GM12891 (cell line): ENCODE data around the gene PTPRO.

ENCODE experiments used
- PAX5 ChIP-seq: IDR thresholded peaks from 2 replicates; pipeline ENCODE4 v1.6.1; 2011; ENCODE audit warnings: low read length, moderate library complexity, mild to moderate bottlenecking; ENCODE audit not compliant: insufficient read depth, severe bottlenecking
- POLR2A ChIP-seq: IDR thresholded peaks from 2 replicates; pipeline ENCODE4 v1.6.1; 2011; ENCODE audit warnings: low read depth, low read length, control low read depth
- POLR2AphosphoS5 ChIP-seq: IDR thresholded peaks from 2 replicates; pipeline ENCODE4 v1.6.1; 2011; ENCODE audit warnings: low read depth, low read length, control low read depth
- SPI1 ChIP-seq: IDR thresholded peaks from 2 replicates; pipeline ENCODE4 v1.6.1; 2011; ENCODE audit warnings: low read depth, low read length, control low read depth
- TAF1 ChIP-seq: IDR thresholded peaks from 2 replicates; pipeline ENCODE4 v1.6.1; 2011; ENCODE audit warnings: low read depth, low read length, control low read depth

DNA sequence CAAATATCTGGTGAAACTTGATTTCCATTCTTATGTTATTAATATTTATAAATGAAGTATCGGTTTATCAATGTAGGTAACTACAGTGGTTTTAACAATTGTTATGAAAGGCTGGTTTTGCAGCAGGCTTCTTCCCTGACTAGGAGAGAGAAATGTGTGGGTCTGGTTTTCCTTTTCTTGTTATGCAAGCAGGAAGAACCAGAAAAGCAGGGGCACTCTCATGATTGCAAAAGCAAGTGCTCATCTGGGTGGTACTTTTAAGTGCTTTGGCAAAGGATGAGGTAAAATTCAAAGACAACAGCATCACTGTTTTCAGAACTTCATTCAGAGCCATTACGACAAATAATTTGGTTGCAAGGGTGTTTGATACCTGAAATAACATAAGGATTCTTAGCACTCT lies 105.6 kb downstream of the PTPRO start:
- no peak for TF ChIP-seq POLR2A
- no peak for TF ChIP-seq POLR2AphosphoS5
- no peak for TF ChIP-seq TAF1
- TF ChIP-seq SPI1 = no peak
- TF ChIP-seq PAX5 = no peak
